Thymus (tissue), 11 donors: ENCODE measurements around the gene ACBD6. TPM values are rescaled to one million over a fixed set of nuclear protein-coding genes. Genes with fewer than 3 reads are reported as not detected.

Experiments used
- DNase-seq, 9 donors: peaks; one replicate each; pipeline ENCODE4 v3.0.0-alpha.2; 2013; ENCODE audit warnings: low spot score in 9 of 9, low read depth in 6 of 9, missing footprints in 1 of 9
- H3K27ac ChIP-seq, 2 donors: one replicate each; pipeline ENCODE4 v1.5.1; 2013; ENCODE audit warnings: control low read depth in 1 of 2, low read depth in 1 of 2, low read length in 1 of 2, mild to moderate bottlenecking in 1 of 2, moderate library complexity in 1 of 2
- H3K27me3 ChIP-seq, 2 donors: one replicate each; pipeline ENCODE4 v1.5.1; 2013; ENCODE audit warnings: low read length in 1 of 2; ENCODE audit not compliant: control insufficient read depth in 2 of 2, insufficient read depth in 1 of 2
- H3K36me3 ChIP-seq, 2 donors: one replicate each; pipeline ENCODE4 v1.5.1; 2013; ENCODE audit warnings: low read length in 1 of 2, mild to moderate bottlenecking in 1 of 2, moderate library complexity in 1 of 2; ENCODE audit not compliant: control insufficient read depth in 2 of 2, insufficient read depth in 2 of 2
- H3K4me1 ChIP-seq, 2 donors: one replicate each; pipeline ENCODE4 v1.5.1; 2013; ENCODE audit warnings: low read length in 2 of 2; ENCODE audit not compliant: control insufficient read depth in 2 of 2, insufficient read depth in 2 of 2
- H3K4me3 ChIP-seq, 2 donors: one replicate each; pipeline ENCODE4 v1.5.1; 2013; ENCODE audit warnings: low read length in 2 of 2, control low read depth in 1 of 2, mild to moderate bottlenecking in 1 of 2
- H3K9me3 ChIP-seq, 2 donors: one replicate each; pipeline ENCODE4 v1.5.1; 2013; ENCODE audit warnings: low read length in 1 of 2, mild to moderate bottlenecking in 1 of 2; ENCODE audit not compliant: control insufficient read depth in 2 of 2, insufficient read depth in 1 of 2
- WGBS: extraction: QIAGEN DNeasy Blood & Tissue Kit; methylation state at CpG from one replicate; pipeline ENCODE4 v1.1.7; 2013; 5-methylcytosine and 5-hydroxymethylcytosine counted together
- polyA plus RNA-seq: library from polyadenylated mRNA; stranded (reverse); fragments of 200-250 nt; gene quantifications from one replicate; pipeline ENCODE4 v1.2.3, GENCODE V29; 2013
- total RNA-seq: library from RNA; stranded (reverse); fragments of 120-200 nt; gene quantifications from one replicate; pipeline ENCODE4 v1.2.4, GENCODE V29; 2013
- donor health status: healthy.

ACBD6 gene
- total and polyA plus RNA-seq, 2 donors: 35.0 to 48.7 TPM

DNA sequence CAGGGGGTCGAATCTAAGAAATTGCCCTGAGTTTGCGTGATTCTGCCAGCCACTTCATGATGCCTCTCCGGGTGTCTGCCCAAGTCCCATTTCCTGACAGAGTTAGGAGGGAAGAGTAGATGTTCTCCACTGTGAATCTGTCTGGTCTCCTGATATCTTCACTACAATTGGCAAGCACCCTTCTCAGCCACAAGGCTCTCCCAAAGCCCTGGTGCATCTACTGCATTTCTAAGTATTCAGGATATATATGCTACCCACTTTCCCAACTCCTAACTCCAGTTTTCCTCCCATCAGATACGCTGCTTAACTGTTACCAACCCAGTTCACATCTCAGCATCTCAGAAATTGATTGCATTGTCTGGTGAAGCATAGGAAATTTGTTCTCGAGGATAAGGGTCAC, 30.5 kb upstream of the ACBD6 start:
- 97% methylated on average over 5 of the region's 5 CpGs for WGBS
- Histone ChIP-seq H3K27ac (no peak overlapping the region), H3K36me3 (no peaks in the 10 kb centered on the region), H3K9me3 (no peaks in the 10 kb centered on the region), H3K27me3 (no peaks in the 10 kb centered on the region), H3K4me3 (no peak overlapping the region), H3K4me1 (no peaks in the 10 kb centered on the region)
- DNase-seq: no peak

DNA sequence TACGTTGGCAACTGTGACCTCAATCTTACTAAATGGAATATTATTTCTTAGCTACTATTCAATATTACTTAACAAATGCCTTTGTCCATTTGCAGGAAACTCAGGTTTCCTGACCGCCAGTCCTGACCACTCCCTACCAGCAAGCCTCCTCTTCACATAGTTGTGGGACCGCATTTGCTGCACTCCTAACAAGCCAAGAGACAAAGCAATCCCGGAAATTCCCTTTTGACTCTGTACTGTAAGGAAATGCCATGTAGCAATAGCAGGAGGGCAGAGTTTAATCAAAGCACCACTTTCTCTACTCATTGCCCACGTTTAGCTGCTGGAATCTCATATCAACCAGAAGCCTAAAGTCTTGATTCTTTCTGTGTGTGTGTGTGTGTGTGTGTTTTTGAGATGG, 28.1 kb upstream of the ACBD6 start:
- no peak overlapping the region for H3K27ac ChIP-seq

DNA sequence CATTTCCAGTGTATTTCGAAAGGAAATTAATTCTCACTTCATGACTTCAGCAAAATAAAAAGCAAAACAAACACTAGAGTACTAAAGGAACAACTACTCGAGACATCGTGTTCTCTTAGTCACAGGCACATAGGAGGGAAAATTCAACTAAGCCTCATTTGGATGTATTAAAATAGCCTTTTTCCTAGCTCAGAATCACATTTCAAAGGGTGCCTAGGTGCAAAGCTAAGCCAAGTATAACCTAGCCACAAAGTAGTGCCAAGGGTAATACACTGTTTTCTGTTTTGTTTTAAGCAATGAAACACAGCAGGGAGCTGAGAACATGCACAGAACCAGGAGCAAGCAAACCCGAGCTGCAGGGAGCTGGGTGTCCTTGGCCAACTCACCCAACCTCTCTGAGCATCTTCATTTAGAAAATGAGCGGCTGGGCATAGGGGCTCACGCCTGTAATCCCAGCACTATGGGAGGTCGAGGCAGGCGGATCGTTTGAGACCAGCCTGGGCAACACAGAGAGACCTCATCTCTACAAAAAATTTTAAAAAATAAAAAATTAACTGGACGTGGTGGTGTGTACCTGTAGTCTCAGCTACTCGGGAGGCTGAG, 26.6 kb upstream of the ACBD6 start:
- Histone ChIP-seq H3K27ac (no peak overlapping the region), H3K4me1 (peaks cover 0 to 6% of the 10 kb centered on the region in 2 donors), H3K27me3 (no peaks in the 10 kb centered on the region), H3K9me3 (no peaks in the 10 kb centered on the region), H3K36me3 (no peaks in the 10 kb centered on the region), H3K4me3 (no peak overlapping the region)
- no peak for DNase-seq
- WGBS: 97% methylated on average over 11 of the region's 11 CpGs

More for the DNA sequence above, 28.1 kb upstream of the ACBD6 start:
- H3K4me1 ChIP-seq: peaks cover 0 to 3% of the 10 kb centered on the region in 2 donors
- H3K27me3 ChIP-seq: no peaks in the 10 kb centered on the region
- H3K4me3 ChIP-seq: no peak overlapping the region
- no peaks in the 10 kb centered on the region for H3K9me3 ChIP-seq
- H3K36me3 ChIP-seq: no peaks in the 10 kb centered on the region
- no peak for DNase-seq
- WGBS: 91% methylated on average over 5 of the region's 5 CpGs

DNA sequence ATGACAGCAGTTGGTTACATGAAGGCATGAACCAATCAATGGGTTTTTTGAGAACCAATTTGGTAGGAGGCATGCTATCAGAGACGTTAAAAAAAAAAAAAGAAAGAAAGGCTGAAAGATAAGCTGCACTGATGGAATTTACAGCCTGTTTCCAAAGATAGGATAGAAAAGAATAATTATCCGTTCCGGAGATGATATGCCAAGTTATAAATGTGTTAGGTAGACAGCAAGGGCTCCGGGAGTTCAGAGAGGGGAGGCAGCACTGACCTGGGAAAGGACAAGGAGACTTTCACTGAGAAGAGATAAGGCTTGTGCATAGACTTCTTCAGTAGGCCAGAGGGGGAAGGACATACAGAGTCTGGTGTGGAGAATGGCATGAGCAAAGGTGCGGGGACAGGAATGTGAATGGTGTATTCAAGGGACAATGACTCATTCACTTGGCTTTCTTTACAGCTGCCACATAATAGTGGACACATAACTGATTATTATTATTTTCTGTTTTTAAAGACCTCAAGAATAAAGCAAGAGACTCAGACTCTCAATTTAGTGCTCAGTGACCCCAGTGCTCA, 24.8 kb upstream of the ACBD6 start:
- no peak for DNase-seq
- H3K9me3 ChIP-seq: no peaks in the 10 kb centered on the region
- no peak overlapping the region for H3K27ac ChIP-seq
- 97% methylated on average over 5 of the region's 5 CpGs for WGBS
- no peaks in the 10 kb centered on the region for H3K27me3 ChIP-seq
- H3K36me3 ChIP-seq: no peaks in the 10 kb centered on the region
- no peak overlapping the region for H3K4me3 ChIP-seq
- H3K4me1 ChIP-seq: peaks cover 0 to 8% of the 10 kb centered on the region in 2 donors

DNA sequence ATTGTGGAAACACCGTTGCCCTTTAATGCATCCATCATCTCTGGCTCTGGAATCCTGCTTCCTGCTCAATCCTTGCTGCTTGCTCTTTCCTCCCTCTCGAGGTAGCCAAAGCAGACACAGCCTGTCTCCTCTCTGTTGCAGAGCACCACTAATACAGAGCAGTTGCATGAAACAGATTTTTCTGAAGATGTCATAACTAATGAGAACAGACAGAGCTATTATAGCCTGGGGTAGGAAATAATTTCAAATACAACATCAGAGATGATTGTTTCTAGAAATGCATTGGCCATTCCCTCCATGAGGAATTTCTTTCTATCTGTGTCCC, 23.3 kb upstream of the ACBD6 start:
- Histone ChIP-seq H3K4me3 (no peak overlapping the region), H3K27me3 (no peaks in the 10 kb centered on the region), H3K9me3 (no peaks in the 10 kb centered on the region), H3K27ac (no peak overlapping the region), H3K4me1 (peaks cover 0 to 8% of the 10 kb centered on the region in 2 donors), H3K36me3 (no peaks in the 10 kb centered on the region)
- DNase-seq: no peak
- WGBS: 57% methylated on average over 2 of the region's 2 CpGs

DNA sequence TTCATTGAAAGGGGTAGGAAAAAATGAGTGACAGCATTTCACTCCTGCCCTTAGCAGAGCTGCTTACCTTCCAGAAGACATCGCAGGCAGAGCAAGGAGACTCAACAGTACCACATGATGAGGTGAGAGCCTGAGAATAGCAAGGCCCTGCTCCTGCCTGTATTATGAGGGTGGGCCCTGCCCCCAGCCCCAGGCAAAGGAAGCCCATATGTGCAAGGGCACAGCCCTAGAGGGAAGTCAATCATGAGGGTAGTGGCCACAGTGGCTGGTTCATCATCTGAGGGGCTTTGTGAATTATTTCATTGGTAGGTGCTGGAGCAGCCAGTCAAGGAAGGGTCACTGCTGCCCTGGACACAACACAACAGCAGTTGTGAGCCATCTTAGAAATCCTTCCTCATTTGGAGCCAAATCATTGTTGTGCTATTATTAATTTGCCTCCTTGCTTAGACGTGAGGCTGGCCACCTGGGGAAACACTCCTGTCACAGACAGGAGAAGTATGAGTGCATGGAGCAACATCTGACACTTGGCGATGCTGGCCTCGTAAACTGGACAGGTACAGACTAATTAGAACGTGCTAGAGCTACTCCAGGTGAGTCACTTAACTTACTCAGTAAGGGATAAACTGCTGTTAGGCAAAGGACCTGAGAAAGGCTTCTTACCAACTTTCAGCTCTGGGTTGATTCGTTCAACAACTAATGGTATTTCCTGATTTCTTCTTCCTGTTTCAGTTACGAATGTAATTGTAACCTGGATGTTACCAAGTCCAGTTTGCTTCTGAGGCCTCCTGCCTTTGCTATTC, 22.7 kb upstream of the ACBD6 start:
- Histone ChIP-seq H3K4me3 (no peak overlapping the region), H3K36me3 (no peaks in the 10 kb centered on the region), H3K27ac (peak overlapping the region in 1 of 2 donors; percentile 40), H3K9me3 (no peaks in the 10 kb centered on the region), H3K27me3 (no peaks in the 10 kb centered on the region), H3K4me1 (peaks cover 0 to 8% of the 10 kb centered on the region in 2 donors)
- 76% methylated on average over 7 of the region's 7 CpGs for WGBS
- DNase-seq: no peak

DNA sequence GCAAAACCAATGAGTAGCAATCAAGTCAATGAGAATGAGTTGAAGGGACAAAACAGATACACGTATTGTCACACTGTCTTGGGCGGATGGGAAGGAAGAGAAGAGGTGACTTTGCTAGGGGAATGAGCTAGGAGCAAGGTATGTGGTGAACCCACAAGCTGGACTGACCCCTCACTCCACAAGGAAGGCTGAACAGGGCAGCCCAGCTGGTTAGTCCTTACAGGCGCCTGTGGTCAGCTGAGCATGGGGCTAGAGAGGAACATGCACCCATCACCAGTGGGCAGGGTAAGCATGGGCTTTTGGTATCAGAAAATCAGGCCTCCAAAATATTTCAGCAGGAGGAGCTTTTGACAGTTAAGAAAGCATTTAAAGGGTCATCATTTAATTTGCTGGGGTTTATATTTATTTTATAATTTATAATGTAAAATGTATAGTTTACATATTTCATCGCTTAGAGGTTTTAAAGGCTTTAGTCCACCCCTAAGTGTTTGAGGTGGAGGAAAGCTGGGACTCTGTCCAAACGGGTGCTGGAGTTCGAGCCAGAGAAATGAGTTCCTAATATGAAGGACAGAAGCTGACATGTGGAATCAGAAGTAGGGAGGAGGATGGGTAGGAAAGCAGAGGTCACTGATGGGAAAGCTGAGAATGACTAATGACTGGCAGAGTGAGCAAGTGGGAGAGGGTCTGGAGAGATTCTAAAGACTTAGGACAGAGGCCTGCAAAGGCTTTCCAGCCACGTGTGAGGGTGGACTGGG, 22.0 kb upstream of the ACBD6 start:
- peaks cover 0 to 8% of the 10 kb centered on the region in 2 donors for H3K4me1 ChIP-seq
- no peak overlapping the region for H3K27ac ChIP-seq
- WGBS: 94% methylated on average over 7 of the region's 7 CpGs
- H3K9me3 ChIP-seq: no peaks in the 10 kb centered on the region
- no peaks in the 10 kb centered on the region for H3K27me3 ChIP-seq
- no peaks in the 10 kb centered on the region for H3K36me3 ChIP-seq
- no peak for DNase-seq
- no peak overlapping the region for H3K4me3 ChIP-seq

DNA sequence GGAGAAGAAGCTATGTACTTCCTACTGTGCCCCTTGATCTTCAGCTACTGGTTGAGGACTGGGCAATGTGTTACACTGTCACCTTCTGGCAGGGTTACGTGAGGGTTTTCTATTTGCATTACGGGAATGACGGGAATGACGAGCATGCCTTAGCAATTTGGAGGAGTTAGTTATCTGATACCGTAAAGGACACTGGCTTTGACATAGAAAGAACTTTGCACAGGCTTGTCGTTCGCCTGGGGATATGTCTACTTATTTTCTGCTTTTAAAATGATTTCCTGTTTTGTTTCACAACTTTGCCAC, 19.8 kb upstream of the ACBD6 start:
- Histone ChIP-seq H3K4me1 (peaks cover 0 to 8% of the 10 kb centered on the region in 2 donors), H3K9me3 (no peaks in the 10 kb centered on the region), H3K27ac (peak overlapping the region in 1 of 2 donors; percentile 55), H3K4me3 (no peak overlapping the region), H3K27me3 (no peaks in the 10 kb centered on the region), H3K36me3 (no peaks in the 10 kb centered on the region)
- WGBS: 94% methylated on average over 7 of the region's 7 CpGs
- DNase-seq: peak in 1 of 9 donors; percentile 10
